ENCODE data around the gene WWTR1.

WWTR1 gene

GRCh38 chr3:149555927-149556326, 101.9 kb downstream of the WWTR1 start:
- no peaks in the 10 kb centered on the region for H3K9me3 ChIP-seq (ENCODE audit: control insufficient read depth, low read length)
- DNase-seq (ENCODE audit: low read depth) = peak; percentile 87
- peak overlapping the region; percentile 78 for H3K9ac ChIP-seq (ENCODE audit: low read length)
- H3K27me3 ChIP-seq (replicated peaks; ENCODE audit: control insufficient read depth, insufficient read depth, low read length) = no peaks in the 10 kb centered on the region
- no peaks in the 10 kb centered on the region for H3K36me3 ChIP-seq (ENCODE audit: control insufficient read depth, insufficient read depth, low read length, severe bottlenecking)
- peak overlapping the region; percentile 61 for H3K4me3 ChIP-seq (ENCODE audit: low read length)
- H3K4me1 ChIP-seq (ENCODE audit: control insufficient read depth, insufficient read depth, low read length) = peaks cover 40% of the 10 kb centered on the region

- peak; percentile 75 for DNase-seq (ENCODE audit: low read depth)
- Histone ChIP-seq H3K36me3 (ENCODE audit: control insufficient read depth, insufficient read depth, low read length, severe bottlenecking) (no peaks in the 10 kb centered on the region), H3K4me3 (ENCODE audit: low read length) (peak overlapping the region; percentile 67), H3K4me1 (ENCODE audit: control insufficient read depth, insufficient read depth, low read length) (peaks cover 40% of the 10 kb centered on the region), H3K27me3 (replicated peaks; ENCODE audit: control insufficient read depth, insufficient read depth, low read length) (no peaks in the 10 kb centered on the region), H3K9ac (ENCODE audit: low read length) (peak overlapping the region; percentile 76), H3K9me3 (ENCODE audit: control insufficient read depth, low read length) (no peaks in the 10 kb centered on the region)
Observed at GRCh38 chr3:149554826-149555225, 103.0 kb downstream of the WWTR1 start.

- Histone ChIP-seq H3K9ac (ENCODE audit: low read length) (peak overlapping the region; percentile 76), H3K27me3 (replicated peaks; ENCODE audit: control insufficient read depth, insufficient read depth, low read length) (no peaks in the 10 kb centered on the region), H3K9me3 (ENCODE audit: control insufficient read depth, low read length) (no peaks in the 10 kb centered on the region), H3K4me3 (ENCODE audit: low read length) (peak overlapping the region; percentile 67), H3K4me1 (ENCODE audit: control insufficient read depth, insufficient read depth, low read length) (peaks cover 44% of the 10 kb centered on the region), H3K36me3 (ENCODE audit: control insufficient read depth, insufficient read depth, low read length, severe bottlenecking) (no peaks in the 10 kb centered on the region)
- peak; percentile 89 for DNase-seq (ENCODE audit: low read depth)
Observed at GRCh38 chr3:149553781-149554451, 103.9 kb downstream of the WWTR1 start.

DNA sequence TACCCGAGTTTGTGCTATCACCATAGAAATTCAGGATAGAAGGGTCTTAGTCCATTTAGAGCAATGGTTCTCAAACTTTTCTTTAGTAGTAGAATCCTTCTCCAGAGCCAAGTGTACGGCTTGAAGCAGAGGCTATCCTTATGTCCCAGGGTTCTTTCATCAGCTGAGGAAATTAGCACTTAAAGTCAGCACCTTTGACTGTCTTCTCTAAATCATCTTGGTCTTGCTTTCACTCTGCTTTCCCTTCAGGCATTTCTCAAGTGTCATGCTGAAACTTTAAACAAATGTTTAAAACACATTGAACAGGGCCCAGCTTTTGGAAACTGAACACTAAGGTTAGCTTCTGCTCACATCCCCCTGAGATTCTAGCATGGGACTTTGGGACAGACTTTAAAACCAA, 105.1 kb downstream of the WWTR1 start:
- H3K36me3 ChIP-seq (ENCODE audit: control insufficient read depth, insufficient read depth, low read length, severe bottlenecking) = no peaks in the 10 kb centered on the region
- H3K9ac ChIP-seq (ENCODE audit: low read length) = no peak overlapping the region
- no peaks in the 10 kb centered on the region for H3K9me3 ChIP-seq (ENCODE audit: control insufficient read depth, low read length)
- no peak overlapping the region for H3K4me3 ChIP-seq (ENCODE audit: low read length)
- no peaks in the 10 kb centered on the region for H3K27me3 ChIP-seq (replicated peaks; ENCODE audit: control insufficient read depth, insufficient read depth, low read length)
- peaks cover 56% of the 10 kb centered on the region for H3K4me1 ChIP-seq (ENCODE audit: control insufficient read depth, insufficient read depth, low read length)
- no peak for DNase-seq (ENCODE audit: low read depth)

DNA sequence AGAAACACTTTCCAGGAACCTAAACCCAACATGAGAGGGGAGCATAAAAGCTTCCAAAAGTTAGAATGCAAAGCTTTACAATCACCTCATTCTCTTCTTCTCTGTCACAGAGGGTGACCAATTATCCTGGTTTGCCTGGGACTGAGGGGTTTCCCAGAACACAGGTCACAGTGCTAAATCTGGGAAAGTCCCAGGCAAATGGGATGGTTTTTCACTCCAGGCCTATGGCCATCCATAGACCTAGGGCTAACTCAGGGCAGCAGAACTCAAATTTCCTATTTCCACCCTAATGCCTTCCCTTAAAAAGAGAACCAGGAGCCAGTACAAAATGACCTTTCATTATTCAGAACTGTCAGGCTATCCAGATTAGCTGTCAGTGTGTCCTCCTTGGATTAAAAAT, 106.3 kb downstream of the WWTR1 start:
- H3K4me3 ChIP-seq (ENCODE audit: low read length) = no peak overlapping the region
- H3K9ac ChIP-seq (ENCODE audit: low read length) = no peak overlapping the region
- no peaks in the 10 kb centered on the region for H3K9me3 ChIP-seq (ENCODE audit: control insufficient read depth, low read length)
- no peak for DNase-seq (ENCODE audit: low read depth)
- H3K36me3 ChIP-seq (ENCODE audit: control insufficient read depth, insufficient read depth, low read length, severe bottlenecking) = no peaks in the 10 kb centered on the region
- peaks cover 61% of the 10 kb centered on the region for H3K4me1 ChIP-seq (ENCODE audit: control insufficient read depth, insufficient read depth, low read length)
- no peaks in the 10 kb centered on the region for H3K27me3 ChIP-seq (replicated peaks; ENCODE audit: control insufficient read depth, insufficient read depth, low read length)

DNA sequence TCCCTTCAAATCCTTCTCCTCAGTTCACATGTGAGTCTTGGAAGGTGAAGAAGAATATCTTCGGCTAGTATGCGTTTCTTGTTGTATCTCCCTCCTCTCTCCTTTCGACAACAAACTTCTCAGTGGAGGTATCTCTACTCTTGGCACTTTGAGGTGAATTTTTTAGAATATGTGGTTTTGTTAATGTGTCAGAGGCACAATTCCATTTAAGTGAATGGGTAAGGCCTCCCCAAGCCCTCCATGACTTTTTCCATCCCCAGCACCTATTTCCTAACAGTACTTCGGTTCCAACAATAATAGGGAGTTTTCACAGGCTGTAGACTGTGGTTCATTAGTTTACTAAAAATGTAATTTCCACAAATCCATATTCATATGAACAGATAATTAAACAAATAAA, 109.2 kb downstream of the WWTR1 start:
- no peaks in the 10 kb centered on the region for H3K36me3 ChIP-seq (ENCODE audit: control insufficient read depth, insufficient read depth, low read length, severe bottlenecking)
- H3K9ac ChIP-seq (ENCODE audit: low read length) = peak overlapping the region; percentile 72
- peak overlapping the region; percentile 73 for H3K4me3 ChIP-seq (ENCODE audit: low read length)
- H3K9me3 ChIP-seq (ENCODE audit: control insufficient read depth, low read length) = no peaks in the 10 kb centered on the region
- H3K27me3 ChIP-seq (replicated peaks; ENCODE audit: control insufficient read depth, insufficient read depth, low read length) = no peaks in the 10 kb centered on the region
- peaks cover 36% of the 10 kb centered on the region for H3K4me1 ChIP-seq (ENCODE audit: control insufficient read depth, insufficient read depth, low read length)
- DNase-seq (ENCODE audit: low read depth) = no peak

GRCh38 chr3:149547954-149548668, 109.7 kb downstream of the WWTR1 start:
- no peaks in the 10 kb centered on the region for H3K9me3 ChIP-seq (ENCODE audit: control insufficient read depth, low read length)
- peak overlapping the region; percentile 72 for H3K9ac ChIP-seq (ENCODE audit: low read length)
- H3K36me3 ChIP-seq (ENCODE audit: control insufficient read depth, insufficient read depth, low read length, severe bottlenecking) = no peaks in the 10 kb centered on the region
- peak overlapping the region; percentile 73 for H3K4me3 ChIP-seq (ENCODE audit: low read length)
- no peaks in the 10 kb centered on the region for H3K27me3 ChIP-seq (replicated peaks; ENCODE audit: control insufficient read depth, insufficient read depth, low read length)
- DNase-seq (ENCODE audit: low read depth) = peak; percentile 81
- peaks cover 31% of the 10 kb centered on the region for H3K4me1 ChIP-seq (ENCODE audit: control insufficient read depth, insufficient read depth, low read length)

DNA sequence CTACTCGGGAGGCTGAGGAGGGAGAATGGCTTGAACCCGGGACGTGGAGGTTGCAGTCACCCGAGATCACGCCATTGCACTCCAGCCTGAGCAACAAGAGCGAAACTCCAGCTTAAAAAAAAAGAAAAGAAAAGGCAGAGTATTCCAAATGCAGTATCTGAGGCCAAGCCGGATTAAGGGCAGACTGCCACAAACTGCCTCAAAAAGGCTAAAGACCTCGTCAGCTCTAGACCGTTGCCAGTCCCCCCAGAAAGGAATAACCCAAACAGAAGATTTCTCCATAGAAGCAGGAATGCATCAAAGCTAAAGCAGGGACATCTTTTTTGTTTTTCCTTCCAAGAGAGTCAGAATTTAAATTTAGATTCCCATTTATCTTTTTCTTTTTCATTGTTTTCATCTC, 110.4 kb downstream of the WWTR1 start:
- Histone ChIP-seq H3K9ac (ENCODE audit: low read length) (peak overlapping the region; percentile 72), H3K9me3 (ENCODE audit: control insufficient read depth, low read length) (no peaks in the 10 kb centered on the region), H3K4me1 (ENCODE audit: control insufficient read depth, insufficient read depth, low read length) (peaks cover 25% of the 10 kb centered on the region), H3K4me3 (ENCODE audit: low read length) (peak overlapping the region; percentile 73), H3K27me3 (replicated peaks; ENCODE audit: control insufficient read depth, insufficient read depth, low read length) (no peaks in the 10 kb centered on the region), H3K36me3 (ENCODE audit: control insufficient read depth, insufficient read depth, low read length, severe bottlenecking) (no peaks in the 10 kb centered on the region)
- DNase-seq (ENCODE audit: low read depth) = no peak

DNA sequence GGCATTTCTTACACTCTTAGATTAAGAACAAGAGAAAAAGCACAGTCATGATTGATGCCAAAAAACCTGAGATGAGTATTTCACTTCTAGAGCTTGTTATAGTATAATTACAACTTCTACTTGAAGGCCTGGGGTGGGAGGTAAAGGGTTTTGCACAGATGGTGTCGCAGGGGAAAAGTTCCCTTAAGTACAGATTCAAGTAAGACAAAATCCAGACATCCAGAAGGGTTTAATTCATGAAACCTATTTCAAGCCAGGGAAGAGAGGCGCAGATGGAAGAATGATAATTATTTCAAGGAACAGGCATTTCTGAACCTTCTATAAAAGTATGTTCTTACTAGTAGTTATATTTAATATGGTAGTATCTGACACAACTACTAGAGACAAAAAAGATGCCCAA, 112.8 kb downstream of the WWTR1 start:
- Histone ChIP-seq H3K27me3 (replicated peaks; ENCODE audit: control insufficient read depth, insufficient read depth, low read length) (no peaks in the 10 kb centered on the region), H3K9me3 (ENCODE audit: control insufficient read depth, low read length) (no peaks in the 10 kb centered on the region), H3K9ac (ENCODE audit: low read length) (no peak overlapping the region), H3K4me1 (ENCODE audit: control insufficient read depth, insufficient read depth, low read length) (peaks cover 40% of the 10 kb centered on the region), H3K4me3 (ENCODE audit: low read length) (no peak overlapping the region), H3K36me3 (ENCODE audit: control insufficient read depth, insufficient read depth, low read length, severe bottlenecking) (peaks cover 12% of the 10 kb centered on the region)
- DNase-seq (ENCODE audit: low read depth) = no peak

GRCh38 chr3:149542375-149543312, 115.2 kb downstream of the WWTR1 start:
- Histone ChIP-seq H3K9ac (ENCODE audit: low read length) (no peak overlapping the region), H3K36me3 (ENCODE audit: control insufficient read depth, insufficient read depth, low read length, severe bottlenecking) (peaks cover 12% of the 10 kb centered on the region)

GRCh38 chr3:149541091-149541491, 116.7 kb downstream of the WWTR1 start:
- peak; percentile 60 for DNase-seq (ENCODE audit: low read depth)
- H3K9ac ChIP-seq (ENCODE audit: low read length) = peak overlapping the region; percentile 18
- H3K27me3 ChIP-seq (replicated peaks; ENCODE audit: control insufficient read depth, insufficient read depth, low read length) = no peaks in the 10 kb centered on the region
- peaks cover 12% of the 10 kb centered on the region for H3K36me3 ChIP-seq (ENCODE audit: control insufficient read depth, insufficient read depth, low read length, severe bottlenecking)
- H3K9me3 ChIP-seq (ENCODE audit: control insufficient read depth, low read length) = no peaks in the 10 kb centered on the region
- H3K4me1 ChIP-seq (ENCODE audit: control insufficient read depth, insufficient read depth, low read length) = peaks cover 42% of the 10 kb centered on the region
- H3K4me3 ChIP-seq (ENCODE audit: low read length) = peak overlapping the region; percentile 4

More at GRCh38 chr3:149542375-149543312, 115.2 kb downstream of the WWTR1 start:
- Histone ChIP-seq H3K4me1 (ENCODE audit: control insufficient read depth, insufficient read depth, low read length) (peaks cover 36% of the 10 kb centered on the region), H3K27me3 (replicated peaks; ENCODE audit: control insufficient read depth, insufficient read depth, low read length) (no peaks in the 10 kb centered on the region), H3K4me3 (ENCODE audit: low read length) (no peak overlapping the region), H3K9me3 (ENCODE audit: control insufficient read depth, low read length) (no peaks in the 10 kb centered on the region)
- no peak for DNase-seq (ENCODE audit: low read depth)

All from adipocyte (in vitro differentiated cells).